ENCODE results near the gene NCBP2. TPM values are rescaled to one million over a fixed set of nuclear protein-coding genes. Genes with fewer than 3 reads are reported as not detected.

NCBP2 gene
- total and polyA plus RNA-seq, 2 experiments from 2014 or later, result 78.4 to 98.9 TPM

GRCh38 chr3:196949750-196950149, 7.4 kb upstream of the NCBP2 start (continued):
- TF ChIP-seq REST (IDR thresholded peaks at IDR 0.05; ENCODE audit: unreplicated experiment), result no peak
- TF ChIP-seq JUNB (IDR thresholded peaks at IDR 0.05; ENCODE audit: unreplicated experiment), result no peak
- TF ChIP-seq ETS1 (IDR thresholded peaks at IDR 0.05), result no peak
- no peak for TF ChIP-seq POLR2AphosphoS5 (IDR thresholded peaks at IDR 0.05; ENCODE audit: low read depth)
- no peak for TF ChIP-seq EZH2 (IDR thresholded peaks at IDR 0.05; ENCODE audit: low read depth, unreplicated experiment)
- no peak for TF ChIP-seq STAT1 (IDR thresholded peaks at IDR 0.05; ENCODE audit: unreplicated experiment)
- TF ChIP-seq ZNF331 (CRISPR knock-in tag; IDR thresholded peaks at IDR 0.05; ENCODE audit: low read depth), result no peak
- TF ChIP-seq EZH2phosphoT487 (IDR thresholded peaks at IDR 0.05; ENCODE audit: unreplicated experiment), result no peak

GRCh38 chr3:196949285-196949619, 6.9 kb upstream of the NCBP2 start:
- no peaks in the 10 kb centered on the region for H3K36me3 ChIP-seq (ENCODE audit: insufficient read depth)
- peaks cover 16% of the 10 kb centered on the region for H3K27me3 Mint-ChIP-seq (ENCODE audit: insufficient read depth, low read depth, poor library complexity)
- no peak for TF ChIP-seq JUNB (IDR thresholded peaks at IDR 0.05; ENCODE audit: unreplicated experiment)
- peaks cover 6% of the 10 kb centered on the region; the same call in 1 of the 3 replicates for H3K4me1 Mint-ChIP-seq
- H3K4me3 Mint-ChIP-seq, result no peak overlapping the region
- no peak for ATAC-seq
- H3K4me2 ChIP-seq, result no peak overlapping the region
- H3K4me3 ChIP-seq, result no peak overlapping the region
- no peak overlapping the region for H2AFZ ChIP-seq
- peaks cover 3% of the 10 kb centered on the region; the same call in 1 of the 2 replicates for H4K20me1 ChIP-seq (replicated peaks; ENCODE audit: insufficient read depth)
- no peaks in the 10 kb centered on the region for H3K27me3 ChIP-seq (ENCODE audit: insufficient read depth)
- no peaks in the 10 kb centered on the region for H3K9me3 Mint-ChIP-seq
- H3K9me2 ChIP-seq (ENCODE audit: insufficient read depth), result no peaks in the 10 kb centered on the region
- no peaks in the 10 kb centered on the region for H3F3A ChIP-seq (replicated peaks; ENCODE audit: low read depth)
- no peak overlapping the region for H3K27ac Mint-ChIP-seq
- H3K79me2 ChIP-seq (replicated peaks; ENCODE audit: insufficient read depth), result peaks cover under 1% of the 10 kb centered on the region; the same call in 1 of the 2 replicates
- H3K27ac ChIP-seq (ENCODE audit: low read depth), result no peak overlapping the region
- peaks cover under 1% of the 10 kb centered on the region; the same call in 1 of the 2 replicates for H3K4me1 ChIP-seq (ENCODE audit: insufficient read depth)
- DNase-seq (ENCODE audit: low spot score), result no peak
- no peaks in the 10 kb centered on the region for H3K36me3 Mint-ChIP-seq (ENCODE audit: low read depth)

All from GM23338 (cell line).